NCI-H1048 (cell line): ENCODE data around the gene WDR81.
"Not testable (repeated sequence)": the region's sequence is repeated elsewhere in the genome, so short reads cannot be mapped to it uniquely, and the experiment has no call there.

Source experiments
- DNase-seq: peaks from one replicate; lab custom pipeline; 2025; lab: John Stamatoyannopoulos, UW

WDR81 gene

GRCh38 chr17:1730326-1731193, 6.1 kb downstream of the WDR81 start:
- no peak for DNase-seq

DNA sequence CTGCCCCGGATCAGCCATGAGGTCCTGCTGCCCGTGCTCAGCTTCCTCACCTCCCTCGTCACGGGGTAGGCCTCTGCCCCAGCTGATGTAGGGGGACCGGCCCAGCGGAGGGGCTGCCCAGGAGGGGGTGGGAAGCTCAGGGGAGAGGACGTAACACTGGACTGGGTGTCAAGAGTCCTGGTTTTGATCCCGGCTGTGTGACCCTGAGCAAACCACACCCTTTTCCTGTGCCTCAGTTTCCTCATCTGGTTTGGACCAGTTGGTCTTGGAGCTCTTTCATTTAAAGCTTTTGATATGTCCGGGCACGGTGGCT, 6.6 kb downstream of the WDR81 start:
- no peak for DNase-seq

DNA sequence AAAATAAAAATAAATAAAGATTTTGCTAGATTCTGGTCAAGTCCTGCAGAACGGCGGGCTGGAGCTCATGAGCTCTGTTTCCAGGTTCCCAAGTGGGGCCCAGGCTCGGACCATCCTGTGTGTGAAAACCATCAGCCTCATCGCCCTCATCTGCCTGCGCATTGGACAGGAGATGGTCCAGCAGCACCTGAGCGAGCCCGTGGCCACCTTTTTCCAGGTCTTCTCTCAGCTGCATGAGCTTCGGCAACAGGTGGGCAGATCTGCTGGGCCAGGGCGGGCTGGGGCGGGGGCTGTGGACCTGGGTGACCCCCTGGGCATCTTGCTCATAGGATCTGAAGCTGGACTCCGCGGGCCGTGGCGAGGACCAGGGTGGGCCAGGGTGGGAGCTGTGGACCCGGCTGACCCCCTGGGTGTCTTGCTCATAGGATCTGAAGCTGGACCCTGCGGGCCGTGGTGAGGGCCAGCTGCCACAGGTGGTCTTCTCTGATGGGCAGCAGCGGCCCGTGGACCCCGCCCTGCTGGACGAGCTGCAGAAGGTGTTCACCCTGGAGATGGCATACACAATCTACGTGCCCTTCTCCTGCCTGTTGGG, 7.8 kb downstream of the WDR81 start:
- no peak for DNase-seq

GRCh38 chr17:1732833-1733321, 8.4 kb downstream of the WDR81 start:
- DNase-seq, result no peak

DNA sequence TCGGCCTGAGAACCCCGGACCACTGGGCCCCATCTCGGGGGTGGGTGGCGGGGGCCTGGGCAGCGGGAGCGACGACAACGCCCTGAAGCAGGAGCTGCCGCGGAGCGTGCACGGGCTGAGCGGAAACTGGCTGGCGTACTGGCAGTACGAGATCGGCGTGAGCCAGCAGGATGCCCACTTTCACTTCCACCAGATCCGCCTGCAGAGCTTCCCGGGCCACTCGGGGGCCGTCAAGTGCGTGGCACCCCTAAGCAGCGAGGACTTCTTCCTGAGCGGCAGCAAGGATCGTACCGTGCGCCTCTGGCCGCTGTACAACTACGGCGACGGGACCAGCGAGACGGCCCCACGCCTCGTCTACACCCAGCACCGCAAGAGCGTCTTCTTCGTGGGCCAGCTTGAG, 9.3 kb downstream of the WDR81 start:
- no peak for DNase-seq

GRCh38 chr17:1735418-1735817, 10.9 kb downstream of the WDR81 start:
- DNase-seq, result no peak

DNA sequence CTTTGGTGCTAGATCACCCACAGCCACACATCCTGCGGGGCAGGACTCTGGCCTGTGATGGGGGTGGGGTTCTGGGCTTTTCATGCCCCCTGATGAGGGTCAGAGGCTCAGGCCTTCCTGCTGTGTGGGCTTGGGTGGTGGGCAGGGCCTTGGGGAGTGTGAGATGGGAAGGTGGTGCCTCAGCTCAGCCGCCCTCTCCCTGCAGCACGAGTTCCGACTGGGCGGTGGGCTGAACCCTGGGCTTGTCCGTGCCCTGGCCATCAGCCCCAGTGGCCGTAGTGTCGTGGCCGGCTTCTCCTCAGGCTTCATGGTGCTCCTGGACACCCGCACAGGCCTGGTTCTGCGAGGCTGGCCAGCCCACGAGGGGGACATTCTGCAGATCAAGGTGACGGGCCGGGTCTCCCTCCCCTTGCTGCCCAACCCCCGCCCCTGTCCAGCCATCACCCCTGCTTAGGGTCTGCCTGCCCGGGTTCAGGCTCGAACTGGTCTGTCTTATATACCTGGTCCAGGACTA, 11.4 kb downstream of the WDR81 start:
- DNase-seq, result no peak

GRCh38 chr17:1736348-1737281, 12.1 kb downstream of the WDR81 start:
- no peak for DNase-seq

DNA sequence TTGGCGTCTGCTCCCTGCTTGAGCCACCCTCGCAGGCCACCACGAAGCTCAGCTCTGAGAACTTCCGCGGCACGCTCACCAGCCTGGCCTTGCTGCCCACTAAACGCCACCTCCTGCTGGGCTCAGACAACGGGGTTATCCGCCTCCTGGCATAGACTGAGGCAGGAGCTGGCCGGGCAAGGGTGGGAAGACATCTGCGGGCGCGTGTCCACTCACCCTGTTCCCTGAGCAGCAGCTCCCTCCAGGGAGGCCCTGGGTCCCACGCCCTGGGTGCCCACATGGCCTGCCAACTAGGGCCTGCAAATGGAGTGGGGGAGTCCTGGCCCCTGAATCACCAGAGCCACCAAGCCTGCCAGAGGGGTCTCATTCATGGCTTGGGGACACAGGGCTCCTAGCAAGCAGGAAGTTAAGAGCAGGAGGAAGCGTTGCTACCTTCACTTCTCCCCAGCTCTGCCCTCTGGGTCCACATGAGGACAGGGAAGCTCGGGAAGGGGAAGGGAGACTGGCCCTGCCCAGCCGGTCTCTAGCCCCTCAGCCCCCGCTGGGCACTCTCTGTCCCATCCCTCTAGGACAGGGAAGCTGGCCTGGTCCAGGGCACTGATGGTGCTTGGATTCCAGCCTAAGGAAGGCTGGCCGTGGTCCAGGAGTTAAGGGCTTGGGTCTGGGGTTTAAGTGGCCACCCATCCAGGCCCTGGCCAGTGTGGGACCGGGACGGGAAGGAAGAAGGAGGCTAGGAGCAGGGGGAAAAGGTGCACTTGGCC, 13.2 kb downstream of the WDR81 start:
- DNase-seq, result no peak

- not testable (repeated sequence) for DNase-seq
Measured at GRCh38 chr17:1741899-1742298, 17.4 kb downstream of the WDR81 start.

GRCh38 chr17:1742371-1743087, 18.0 kb downstream of the WDR81 start, which contains the start of gene SERPINF2:
Gene SERPINF2, plus strand, starts transcription at chr17:1742871. Its CDS starts 2,125 bp downstream, at chr17:1744996.
- DNase-seq, result no peak

- DNase-seq, result no peak
Measured at GRCh38 chr17:1743088-1743439, 18.6 kb downstream of the WDR81 start.

DNA sequence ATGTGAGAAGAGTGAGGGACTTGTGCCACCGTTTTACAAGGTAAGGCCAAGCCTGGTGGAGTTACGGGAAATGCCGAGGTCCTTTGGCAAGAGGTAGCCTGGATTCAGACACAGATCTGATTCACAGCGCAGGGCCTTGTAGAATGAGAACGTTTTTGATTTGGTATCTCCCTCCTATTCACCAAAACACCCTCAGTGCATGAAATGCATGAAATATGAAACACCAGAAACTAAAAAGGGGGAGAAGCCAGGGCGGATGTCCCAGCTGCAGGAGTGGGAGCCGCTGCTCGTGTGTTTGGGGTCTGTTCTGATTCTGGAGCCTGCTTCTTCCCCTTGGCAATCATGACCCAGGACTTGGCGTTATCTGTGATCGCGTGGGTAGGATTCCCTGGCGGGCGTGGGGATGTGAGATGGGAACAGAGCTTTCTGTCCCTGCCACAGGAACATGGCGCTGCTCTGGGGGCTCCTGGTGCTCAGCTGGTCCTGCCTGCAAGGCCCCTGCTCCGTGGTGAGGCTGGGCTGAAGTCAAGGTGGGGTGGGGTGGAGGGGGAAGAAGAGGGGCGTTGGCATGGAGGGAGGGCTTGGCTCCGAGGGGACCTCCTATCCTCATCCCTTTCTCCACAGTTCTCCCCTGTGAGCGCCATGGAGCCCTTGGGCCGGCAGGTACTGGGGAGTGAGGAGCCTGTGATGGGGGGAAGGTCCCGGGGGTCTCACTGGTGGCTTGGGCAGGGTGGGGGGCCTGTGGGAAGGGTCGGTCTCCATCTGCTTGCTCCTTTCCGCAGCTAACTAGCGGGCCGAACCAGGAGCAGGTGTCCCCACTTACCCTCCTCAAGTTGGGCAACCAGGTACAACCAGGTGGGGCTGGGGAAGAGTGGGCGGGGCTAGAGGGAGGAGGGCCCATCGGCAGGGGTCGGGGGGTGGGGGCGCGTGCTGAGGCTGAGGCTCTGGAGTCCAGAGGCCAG, 20.3 kb downstream of the WDR81 start:
- no peak for DNase-seq

DNA sequence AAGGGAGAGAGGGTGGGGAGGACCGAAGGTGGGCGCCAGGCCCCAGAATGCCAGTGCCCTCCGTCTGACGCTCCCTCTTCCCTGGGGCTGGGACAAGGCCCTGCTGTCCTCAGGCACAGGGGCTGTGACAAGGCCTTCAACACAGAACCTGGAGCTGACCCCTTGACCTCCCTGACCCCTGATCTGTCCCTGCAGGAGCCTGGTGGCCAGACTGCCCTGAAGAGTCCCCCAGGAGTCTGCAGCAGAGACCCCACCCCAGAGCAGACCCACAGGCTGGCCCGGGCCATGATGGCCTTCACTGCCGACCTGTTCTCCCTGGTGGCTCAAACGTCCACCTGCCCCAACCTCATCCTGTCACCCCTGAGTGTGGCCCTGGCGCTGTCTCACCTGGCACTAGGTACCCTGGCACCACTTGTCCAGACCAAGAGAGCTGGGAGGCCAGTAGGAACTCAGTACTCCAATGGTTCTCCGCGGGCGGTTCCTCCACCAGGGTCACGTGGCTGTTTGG, 21.1 kb downstream of the WDR81 start:
- DNase-seq, result no peak

GRCh38 chr17:1746975-1747543, 22.6 kb downstream of the WDR81 start:
- DNase-seq, result no peak

- DNase-seq, result no peak
Measured at GRCh38 chr17:1750628-1751027, 26.1 kb downstream of the WDR81 start.

- no peak for DNase-seq
Measured at GRCh38 chr17:1752425-1753262, 28.1 kb downstream of the WDR81 start.

DNA sequence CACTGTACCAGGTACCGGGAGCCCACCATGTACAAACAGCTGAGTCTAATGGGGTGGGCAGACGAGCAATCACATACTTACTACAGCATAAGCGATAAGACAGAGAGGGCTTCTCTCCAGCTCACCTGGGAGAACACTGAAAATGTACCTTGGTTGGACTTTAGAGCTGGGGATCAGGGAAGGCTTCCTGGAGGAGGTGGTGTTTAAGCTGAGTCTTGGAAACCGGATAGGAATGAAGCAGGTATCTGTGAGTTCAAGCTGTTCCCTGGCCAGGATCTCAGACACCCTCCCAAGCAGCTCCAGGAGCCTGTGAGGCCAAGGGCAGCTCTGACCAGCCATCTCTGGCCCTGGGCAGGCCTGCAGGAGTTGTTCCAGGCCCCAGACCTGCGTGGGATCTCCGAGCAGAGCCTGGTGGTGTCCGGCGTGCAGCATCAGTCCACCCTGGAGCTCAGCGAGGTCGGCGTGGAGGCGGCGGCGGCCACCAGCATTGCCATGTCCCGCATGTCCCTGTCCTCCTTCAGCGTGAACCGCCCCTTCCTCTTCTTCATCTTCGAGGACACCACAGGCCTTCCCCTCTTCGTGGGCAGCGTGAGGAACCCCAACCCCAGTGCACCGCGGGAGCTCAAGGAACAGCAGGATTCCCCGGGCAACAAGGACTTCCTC, 29.4 kb downstream of the WDR81 start:
- DNase-seq, result no peak
